Fibroblast of upper back skin (primary cell): ENCODE results near the gene OR6C2.
"Not testable (repeated sequence)": the region's sequence is repeated elsewhere in the genome, so short reads cannot be mapped to it uniquely, and the experiment has no call there.

Experiments used
- DNase-seq: peaks from one replicate; pipeline ENCODE4 v3.0.0-alpha.2; 2013

The OR6C2 gene

DNA sequence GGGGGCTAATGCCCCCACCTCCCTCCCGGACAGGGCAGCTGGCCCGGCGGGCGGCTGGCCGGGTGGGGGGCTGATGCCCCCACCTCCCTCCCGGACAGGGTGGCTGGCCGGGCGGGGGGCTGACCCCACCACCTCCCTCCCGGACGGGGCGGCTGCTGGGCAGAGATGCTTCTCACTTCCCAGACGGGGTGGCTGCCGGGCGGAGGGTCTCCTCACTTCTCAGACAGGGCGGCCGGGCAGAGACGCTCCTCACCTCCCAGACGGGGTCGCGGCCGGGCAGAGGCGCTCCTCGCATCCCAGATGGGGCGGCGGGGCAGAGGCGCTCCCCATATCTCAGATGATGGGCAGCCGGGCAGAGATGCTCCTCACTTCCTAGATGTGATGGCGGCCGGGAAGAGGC, 35.3 kb downstream of the OR6C2 start:
- DNase-seq: not testable (repeated sequence)

DNA sequence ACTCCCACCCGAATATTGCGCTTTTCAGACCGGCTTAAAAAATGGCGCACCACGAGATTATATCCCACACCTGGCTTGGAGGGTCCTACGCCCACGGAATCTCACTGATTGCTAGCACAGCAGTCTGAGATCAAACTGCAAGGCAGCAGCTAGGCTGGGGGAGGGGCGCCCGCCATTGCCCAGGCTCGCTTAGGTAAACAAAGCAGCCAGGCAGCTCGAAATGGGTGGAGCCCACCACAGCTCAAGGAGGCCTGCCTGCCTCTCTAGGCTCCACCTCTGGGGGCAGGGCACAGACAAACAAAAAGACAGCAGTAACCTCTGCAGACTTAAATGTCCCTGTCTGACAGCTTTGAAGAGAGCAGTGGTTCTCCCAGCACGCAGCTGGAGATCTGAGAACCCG, 40.4 kb downstream of the OR6C2 start:
- not testable (repeated sequence) for DNase-seq

DNA sequence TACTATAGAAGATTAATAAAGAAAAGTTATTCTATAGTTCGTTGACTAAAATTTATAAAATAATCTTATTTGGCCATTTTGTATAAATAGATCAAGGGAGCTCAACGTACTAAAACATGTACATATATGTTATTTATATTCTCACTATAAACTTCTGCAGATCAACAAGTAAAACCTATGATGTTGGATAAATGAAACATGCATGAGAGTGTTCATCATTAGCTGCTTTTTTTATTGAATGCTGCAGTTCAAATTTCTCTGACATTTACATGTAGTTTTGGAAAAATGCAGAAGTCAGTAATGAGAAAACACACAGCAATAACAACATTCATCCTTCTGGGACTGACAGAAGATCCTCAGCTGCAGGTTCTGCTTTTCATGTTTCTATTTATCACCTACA, 48.2 kb downstream of the OR6C2 start, which contains the start of gene OR6C68:
Gene OR6C68, plus strand, starts transcription at position 301 of the 400 bp plus-strand sequence. Its CDS starts 0 bp downstream, at position 301.
- no peak for DNase-seq

DNA sequence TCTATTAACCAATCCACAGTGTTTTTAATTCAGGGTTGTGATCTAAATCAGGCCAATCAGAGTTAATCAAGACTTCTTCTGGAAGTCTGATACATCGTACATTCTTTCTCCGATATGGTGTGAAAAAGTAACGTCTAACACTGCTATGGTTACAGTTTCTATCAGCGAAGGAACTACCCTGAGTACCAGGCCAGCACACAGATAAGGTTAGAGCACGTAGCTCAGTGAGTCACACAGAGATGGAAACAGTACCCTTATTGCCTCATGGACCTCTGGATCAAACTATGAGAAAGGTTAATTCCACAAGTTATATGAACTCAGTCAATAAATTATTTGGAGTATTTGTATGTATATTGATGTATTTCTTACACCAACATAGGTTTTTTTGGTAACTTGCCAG, 51.6 kb downstream of the OR6C2 start:
- no peak for DNase-seq

DNA sequence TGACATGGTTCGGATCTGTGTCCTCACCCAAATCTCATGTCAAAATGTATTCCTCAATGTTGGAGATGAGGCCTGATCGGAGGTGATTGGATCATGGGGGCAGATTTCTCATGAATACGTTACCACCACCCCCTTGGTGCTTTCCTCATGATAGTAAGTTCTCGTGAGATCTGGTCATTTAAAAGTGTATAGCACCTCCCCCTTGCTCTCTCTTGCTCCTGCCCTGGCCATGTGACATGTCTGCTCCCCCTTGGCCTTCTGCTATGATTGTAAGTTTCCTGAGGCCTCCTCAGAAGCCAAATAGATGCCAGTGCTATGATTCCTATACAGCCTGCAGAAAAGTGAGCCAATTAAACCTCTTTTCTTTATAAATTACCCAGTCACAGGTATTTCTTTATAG, 55.4 kb downstream of the OR6C2 start:
- no peak for DNase-seq

DNA sequence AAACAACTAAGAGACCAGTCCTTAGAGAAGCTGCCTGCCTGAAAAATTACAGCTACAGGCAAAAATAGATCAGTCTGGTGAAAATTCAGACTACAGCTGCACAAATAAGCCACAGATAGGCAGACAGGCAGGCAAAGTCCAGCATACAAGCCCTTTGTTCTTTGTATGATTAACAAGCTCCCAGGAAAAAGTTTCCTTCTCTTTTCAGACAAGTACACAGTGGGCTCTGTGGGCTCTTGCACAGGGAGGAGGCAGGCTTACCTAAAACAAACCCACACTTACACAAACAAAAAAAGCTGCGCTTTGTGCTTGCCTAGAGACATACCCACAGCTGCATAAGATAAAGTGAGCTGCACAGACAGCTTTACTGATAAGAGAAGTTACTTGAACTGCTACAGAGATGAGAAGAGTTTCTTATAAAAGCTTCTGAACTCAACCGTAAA, 56.0 kb downstream of the OR6C2 start:
- no peak for DNase-seq

DNA sequence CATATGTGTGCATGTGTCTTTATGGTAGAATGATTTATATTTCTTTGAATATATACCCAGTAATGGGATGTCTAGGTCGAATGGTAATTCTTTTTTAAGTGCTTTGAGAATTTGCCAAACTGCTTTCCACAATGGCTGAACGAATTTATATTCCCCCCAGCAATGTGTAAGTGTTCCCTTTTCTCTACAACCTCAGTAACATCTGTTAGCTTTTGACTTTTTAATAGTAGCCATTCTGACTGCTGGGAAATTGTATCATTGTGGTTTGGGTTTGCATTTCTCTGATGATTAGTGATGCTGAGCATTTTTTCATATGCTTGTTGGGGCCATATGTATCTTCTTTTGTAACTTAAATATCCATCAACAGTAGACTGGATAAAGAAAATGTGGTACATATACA, 57.7 kb downstream of the OR6C2 start:
- DNase-seq: no peak
